PC-3 (cell line): ENCODE data around the gene RAB33B.

Experiments used
- EZH2 ChIP-seq: fragments of 300-600 bp; sonication (generic); IDR thresholded peaks from one replicate; pipeline ENCODE4 v1.6.1; 2017; ENCODE audit warnings: antibody characterized with exemption, mild to moderate bottlenecking, low read length; ENCODE audit not compliant: unreplicated experiment
- EZH2phosphoT487 ChIP-seq: fragments of 300-600 bp; sonication (generic); IDR thresholded peaks from 2 replicates; pipeline ENCODE4 v1.6.1; 2018; ENCODE audit warnings: mild to moderate bottlenecking, antibody characterized with exemption, low read length, borderline replicate concordance
- TF ChIP-seq, protein P1 (sequence below): fragments of 300-600 bp; sonication (generic); conservative IDR thresholded peaks from 2 replicates; pipeline ENCODE4 v1.5.1; 2017; ENCODE audit warnings: antibody characterized with exemption, low read depth, mild to moderate bottlenecking, low read length

DNA sequence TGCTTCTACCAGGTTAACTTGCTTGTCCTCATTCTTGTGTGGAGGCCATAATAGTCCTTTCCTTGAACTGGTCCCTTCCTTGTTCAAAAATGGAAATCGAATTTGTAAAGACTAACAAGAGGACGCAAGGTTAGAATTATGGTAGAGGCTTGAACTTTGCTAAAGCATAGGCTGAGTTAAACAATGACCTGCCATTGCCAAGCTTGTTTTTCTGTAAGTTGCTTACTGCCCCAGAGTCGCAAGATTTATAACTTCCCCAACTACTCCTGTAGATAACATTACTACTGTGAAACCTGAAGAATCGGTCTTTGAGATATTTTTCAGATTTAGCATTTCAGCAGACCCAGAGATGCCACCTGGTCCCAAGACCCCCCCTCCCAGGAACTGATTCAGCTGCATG lies 45.3 kb downstream of the RAB33B start:
- TF ChIP-seq, protein P1, sequence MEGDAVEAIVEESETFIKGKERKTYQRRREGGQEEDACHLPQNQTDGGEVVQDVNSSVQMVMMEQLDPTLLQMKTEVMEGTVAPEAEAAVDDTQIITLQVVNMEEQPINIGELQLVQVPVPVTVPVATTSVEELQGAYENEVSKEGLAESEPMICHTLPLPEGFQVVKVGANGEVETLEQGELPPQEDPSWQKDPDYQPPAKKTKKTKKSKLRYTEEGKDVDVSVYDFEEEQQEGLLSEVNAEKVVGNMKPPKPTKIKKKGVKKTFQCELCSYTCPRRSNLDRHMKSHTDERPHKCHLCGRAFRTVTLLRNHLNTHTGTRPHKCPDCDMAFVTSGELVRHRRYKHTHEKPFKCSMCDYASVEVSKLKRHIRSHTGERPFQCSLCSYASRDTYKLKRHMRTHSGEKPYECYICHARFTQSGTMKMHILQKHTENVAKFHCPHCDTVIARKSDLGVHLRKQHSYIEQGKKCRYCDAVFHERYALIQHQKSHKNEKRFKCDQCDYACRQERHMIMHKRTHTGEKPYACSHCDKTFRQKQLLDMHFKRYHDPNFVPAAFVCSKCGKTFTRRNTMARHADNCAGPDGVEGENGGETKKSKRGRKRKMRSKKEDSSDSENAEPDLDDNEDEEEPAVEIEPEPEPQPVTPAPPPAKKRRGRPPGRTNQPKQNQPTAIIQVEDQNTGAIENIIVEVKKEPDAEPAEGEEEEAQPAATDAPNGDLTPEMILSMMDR: no peak
- TF ChIP-seq EZH2: no peak
- no peak for TF ChIP-seq EZH2phosphoT487
